Measurements from ENCODE around the gene REXO5.
"Not testable (repeated sequence)": the region's sequence is repeated elsewhere in the genome, so short reads cannot be mapped to it uniquely, and the experiment has no call there.

REXO5 gene

DNA sequence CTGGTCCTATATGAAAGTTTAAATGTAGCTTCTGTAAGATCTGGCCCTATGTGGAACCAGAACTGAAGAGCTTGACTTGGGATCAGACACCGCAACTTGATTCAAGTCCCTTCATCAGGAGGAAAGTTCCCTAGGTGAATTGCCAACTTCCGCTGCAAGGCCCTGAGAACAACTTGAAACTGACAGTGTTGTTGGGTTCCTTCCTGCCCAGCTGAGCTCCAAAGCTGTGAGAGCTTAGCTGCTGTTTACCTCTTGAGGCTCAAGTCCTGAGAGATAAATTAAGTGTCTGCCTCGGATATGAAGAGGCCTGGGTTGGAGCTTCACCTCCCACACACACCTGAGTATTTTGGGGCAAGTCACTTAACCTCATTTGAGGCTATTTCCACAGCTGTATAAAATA lies 44.7 kb downstream of the REXO5 start:
- no peak for DNase-seq (ENCODE audit: low read depth)

DNA sequence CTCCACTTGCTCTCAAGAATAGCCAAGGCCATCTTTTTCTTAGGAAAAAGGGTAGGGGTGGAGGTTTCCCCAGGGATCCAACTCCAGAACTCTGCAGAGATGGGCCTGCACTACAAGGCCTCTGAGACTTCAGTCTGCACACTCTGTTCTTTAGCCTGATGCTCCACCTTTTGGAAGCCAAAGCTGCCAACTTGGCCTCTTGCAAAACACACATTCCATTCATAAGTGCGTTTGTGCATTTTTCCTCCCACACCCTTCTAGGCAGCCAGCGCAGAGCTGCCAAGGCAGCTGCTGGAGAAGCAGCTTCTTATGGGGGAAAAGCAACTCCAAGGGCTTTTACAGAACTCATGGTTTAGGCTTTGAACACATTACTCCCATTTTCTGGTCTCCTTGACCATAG lies 45.3 kb downstream of the REXO5 start:
- DNase-seq (ENCODE audit: low read depth) = no peak

DNA sequence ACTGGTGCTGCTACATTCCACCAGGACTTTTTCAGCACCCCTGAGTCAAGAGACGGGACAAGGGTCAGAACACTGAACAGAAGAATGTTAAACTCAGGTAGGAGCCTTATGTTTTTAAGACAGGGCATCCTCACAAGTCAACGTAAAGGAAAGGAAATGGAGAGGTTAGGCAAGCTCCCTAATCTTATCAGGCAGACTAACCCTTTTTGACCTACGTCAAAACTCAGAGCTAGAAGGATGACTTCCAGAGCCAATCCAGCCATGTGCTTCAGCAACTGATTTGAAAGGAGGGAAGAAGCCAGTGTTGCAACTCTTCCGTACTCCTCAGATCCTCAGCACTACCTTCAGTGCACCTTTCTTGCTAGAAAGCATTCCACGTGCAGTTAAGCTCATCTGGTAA lies 46.8 kb downstream of the REXO5 start:
- no peak for DNase-seq (ENCODE audit: low read depth)

DNA sequence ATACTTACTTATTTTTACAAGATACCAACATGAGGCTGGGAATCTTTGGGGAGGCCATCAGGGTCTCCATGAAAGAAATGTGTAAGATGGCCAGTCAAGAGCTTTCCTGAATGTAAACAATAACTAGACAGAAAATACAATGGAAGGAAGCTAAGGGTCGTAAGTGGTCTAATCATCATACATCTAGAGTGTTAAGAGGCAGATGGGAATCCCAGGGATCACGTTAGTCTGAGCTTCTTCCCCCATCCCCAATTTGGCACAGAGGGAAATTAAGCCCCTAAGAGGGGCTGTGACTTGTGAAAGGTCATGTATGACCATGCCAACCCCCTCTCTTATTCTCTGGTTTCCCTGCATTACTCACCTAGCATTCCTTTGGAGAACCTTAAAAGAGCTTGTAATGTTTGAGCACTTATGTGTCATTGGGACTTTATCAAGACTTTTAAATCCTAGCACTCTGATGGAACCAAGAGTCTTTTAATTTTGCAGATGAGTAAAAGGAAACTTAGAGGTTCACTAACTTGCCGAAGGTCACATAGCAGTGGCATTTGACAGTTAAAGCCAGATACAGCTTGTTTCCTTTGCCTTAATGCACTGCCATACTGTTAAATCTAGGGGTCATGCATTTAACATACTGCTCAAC lies 47.8 kb downstream of the REXO5 start:
- no peak for DNase-seq (ENCODE audit: low read depth)

DNA sequence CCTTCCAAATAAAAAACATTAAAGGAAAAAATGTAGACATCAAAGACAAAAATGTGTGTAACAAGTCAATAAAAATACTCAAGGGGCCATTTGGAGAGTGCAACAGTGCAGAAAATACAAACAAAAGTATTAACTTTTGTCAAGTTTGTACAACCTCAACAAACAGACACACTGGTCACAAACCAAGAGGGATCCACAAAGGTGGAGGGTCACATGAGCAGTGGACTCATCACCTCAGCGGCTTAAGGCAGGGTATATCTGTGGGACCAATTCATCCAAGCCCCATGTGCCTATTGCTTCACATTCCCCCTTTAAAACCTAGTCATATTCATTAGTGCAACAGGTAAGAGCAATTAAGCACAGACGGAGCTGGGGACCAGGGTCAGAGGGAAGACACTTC lies 48.6 kb downstream of the REXO5 start:
- no peak for DNase-seq (ENCODE audit: low read depth)

DNA sequence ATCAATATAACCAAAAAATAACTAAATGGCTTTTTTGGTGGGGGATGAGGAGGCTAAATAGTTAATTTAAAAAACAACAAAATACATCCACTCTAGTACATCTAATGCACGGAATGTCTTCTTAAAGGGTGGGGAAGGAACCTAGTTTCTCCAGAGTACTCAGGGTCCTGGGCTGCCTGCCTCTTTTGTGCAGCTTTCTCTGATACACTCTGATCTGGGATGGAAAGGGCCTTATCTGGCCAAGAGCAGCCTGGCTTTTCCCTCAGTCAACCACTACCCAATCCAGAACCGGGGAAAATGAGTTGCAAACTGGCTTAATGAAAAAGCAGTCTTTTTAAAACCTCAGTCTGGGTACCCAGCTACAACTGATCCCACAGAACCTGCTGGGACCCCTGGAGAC lies 51.0 kb downstream of the REXO5 start:
- DNase-seq (ENCODE audit: low read depth) = no peak

DNA sequence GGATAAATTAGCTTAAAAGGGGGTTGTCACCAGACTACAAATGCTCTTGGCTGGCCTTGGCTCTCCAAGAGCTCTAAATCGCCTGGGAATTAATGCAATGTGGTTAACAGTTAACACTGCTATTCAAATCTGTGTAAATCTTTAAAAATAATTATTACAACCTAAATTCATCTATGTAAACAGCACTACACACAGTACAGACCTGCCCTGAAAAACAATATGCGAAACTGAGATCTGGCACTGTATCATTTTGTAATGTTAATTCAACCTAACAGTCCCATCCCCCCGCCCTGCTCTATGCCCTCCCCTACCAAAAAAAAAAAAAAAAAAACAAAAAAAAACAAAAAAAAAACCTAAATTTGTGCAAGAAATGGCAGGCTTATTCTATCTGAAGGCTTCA lies 52.9 kb downstream of the REXO5 start:
- DNase-seq (ENCODE audit: low read depth) = no peak

DNA sequence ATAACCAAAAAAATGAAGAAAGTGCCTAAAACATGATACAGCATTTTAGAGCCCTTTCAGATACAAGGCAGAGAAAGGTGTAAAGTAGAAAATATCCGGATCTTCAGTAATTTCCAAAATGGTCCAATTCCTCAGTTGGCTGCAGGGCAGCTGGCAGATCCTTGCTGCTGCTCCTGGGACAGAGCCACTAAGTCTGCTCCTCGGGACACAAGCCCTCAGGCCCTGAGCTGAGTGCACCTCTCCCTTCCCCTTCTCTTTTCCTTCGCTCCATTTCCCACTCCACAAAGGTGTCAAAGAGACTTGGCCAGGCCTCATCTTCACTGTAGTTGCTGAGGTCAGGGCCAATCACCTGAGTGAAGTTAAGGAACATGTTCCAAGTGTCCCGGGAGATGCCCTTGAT lies 53.4 kb downstream of the REXO5 start:
- no peak for DNase-seq (ENCODE audit: low read depth)

DNA sequence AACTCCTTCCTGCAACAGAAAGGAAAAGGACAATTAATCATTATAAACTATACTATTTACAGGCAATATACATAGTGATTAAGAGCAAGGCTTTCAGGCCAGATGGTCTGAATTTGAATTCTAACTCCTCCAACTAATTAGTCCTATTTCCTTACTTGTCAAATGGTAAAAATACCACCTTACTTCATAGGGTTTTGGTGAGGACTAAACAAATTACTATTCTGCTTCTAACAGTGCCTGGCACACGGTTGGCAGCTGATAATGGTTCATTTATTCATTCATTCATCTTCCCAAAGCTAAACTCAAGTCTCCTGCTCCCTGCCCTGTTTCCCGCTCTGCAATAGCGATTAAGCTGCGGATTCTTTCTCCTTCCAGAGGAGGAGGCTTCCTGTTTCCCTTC lies 54.0 kb downstream of the REXO5 start:
- DNase-seq (ENCODE audit: low read depth) = no peak

DNA sequence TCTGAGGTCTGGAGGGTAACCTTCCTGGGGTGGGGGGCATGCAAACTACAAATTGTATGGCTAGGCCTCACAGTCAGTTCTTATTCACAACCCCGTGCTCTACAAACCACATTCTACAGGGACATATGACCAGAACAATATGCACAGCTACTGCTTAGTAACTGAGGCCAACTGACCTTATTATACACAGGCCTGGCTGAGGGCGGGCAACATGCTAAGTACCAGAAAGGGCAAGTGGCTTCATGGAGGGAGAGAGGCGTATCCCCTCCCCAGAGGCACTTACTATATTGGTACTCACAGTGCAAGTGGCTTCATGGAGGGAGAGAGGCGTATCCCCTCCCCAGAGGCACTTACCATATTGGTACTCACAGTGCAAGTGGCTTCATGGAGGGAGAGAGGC lies 54.7 kb downstream of the REXO5 start:
- not testable (repeated sequence) for DNase-seq (ENCODE audit: low read depth)

DNA sequence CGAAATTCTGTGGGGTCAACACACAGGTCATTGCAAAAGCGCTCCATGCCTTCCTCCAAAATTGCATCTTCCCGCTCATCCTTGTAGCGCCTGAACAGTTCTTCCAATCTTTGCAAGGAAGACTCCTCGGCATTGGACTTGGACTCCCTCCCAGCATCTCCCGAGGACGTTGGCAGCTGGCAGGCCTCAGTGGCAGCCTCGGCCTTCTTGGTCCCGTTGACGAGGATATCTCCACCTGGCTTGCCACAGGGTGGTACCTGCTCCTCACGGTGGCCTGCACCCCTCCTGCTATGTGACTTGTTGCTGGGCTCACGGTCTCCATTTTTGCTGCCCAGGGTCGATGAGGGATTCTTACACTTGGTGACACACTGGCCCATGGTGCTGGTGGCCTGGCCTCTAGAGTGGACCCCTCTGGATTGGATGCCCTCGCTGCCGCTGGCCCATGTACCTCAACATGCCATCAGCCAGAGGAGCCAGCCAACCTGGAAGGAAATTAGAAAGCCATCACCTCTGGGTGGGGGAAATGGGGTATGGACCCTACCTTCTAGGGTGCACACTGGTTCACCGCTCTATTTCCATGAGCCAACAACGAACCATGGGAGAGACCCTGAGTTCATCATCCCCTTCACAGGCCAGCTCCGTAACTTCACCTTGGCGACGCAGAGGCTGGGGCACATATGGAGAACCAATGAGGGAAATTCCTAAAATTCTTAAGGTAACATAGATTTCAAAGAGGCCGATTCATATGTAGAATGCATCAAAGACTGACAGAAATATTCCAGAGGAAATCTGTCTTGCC lies 56.0 kb downstream of the REXO5 start:
- no peak for DNase-seq (ENCODE audit: low read depth)

DNA sequence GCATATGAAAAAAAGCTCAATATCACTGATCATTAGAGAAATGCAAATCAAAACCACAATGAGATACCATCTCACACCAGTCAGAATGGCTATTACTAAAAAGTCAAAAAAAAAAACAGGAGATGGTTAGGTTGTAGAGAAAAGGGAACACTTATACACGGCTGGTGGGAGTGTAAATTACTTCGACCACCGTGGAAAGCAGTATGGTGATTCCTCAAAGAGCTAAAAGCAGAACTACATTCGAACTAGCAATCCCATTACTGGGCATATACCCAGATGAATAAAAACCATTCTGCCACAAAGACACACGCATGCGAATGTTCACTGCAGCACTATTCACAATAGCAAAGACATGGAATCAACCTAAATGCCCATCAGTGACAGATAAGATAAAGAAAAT lies 58.0 kb downstream of the REXO5 start:
- DNase-seq (ENCODE audit: low read depth) = not testable (repeated sequence)

DNA sequence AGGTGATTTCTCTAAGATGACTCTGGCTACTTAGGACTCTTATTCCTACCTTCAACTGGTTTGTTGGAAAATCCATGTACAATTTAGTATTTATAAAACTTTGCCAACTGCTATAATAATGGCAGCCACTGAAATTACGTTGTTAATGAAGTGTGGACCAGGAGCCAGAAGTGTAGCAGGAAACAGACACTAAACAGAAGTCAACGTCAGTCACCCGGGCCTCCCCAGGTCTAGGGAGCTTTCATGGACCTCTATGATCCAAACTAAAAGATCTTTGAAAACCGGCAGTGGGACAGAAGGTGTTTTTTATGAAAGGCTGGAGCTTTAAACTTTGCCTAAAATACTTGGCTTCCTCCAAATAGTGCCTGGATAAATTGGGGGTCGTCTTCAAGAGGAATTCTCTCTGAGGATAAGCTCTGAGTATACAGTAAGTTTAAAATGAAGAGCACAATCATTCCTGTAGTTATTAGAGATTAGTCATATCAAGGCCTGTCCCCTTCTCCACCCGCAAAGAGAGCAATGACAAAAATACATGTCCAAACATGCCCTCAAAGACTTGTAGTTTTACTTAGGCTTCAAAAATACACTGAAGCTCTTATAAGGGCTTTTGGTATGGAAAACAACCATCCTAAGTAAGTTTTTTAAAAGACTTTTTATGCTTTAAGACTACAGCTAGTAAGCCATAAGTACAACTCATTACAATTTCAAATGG lies 59.2 kb downstream of the REXO5 start:
- DNase-seq (ENCODE audit: low read depth) = no peak

DNA sequence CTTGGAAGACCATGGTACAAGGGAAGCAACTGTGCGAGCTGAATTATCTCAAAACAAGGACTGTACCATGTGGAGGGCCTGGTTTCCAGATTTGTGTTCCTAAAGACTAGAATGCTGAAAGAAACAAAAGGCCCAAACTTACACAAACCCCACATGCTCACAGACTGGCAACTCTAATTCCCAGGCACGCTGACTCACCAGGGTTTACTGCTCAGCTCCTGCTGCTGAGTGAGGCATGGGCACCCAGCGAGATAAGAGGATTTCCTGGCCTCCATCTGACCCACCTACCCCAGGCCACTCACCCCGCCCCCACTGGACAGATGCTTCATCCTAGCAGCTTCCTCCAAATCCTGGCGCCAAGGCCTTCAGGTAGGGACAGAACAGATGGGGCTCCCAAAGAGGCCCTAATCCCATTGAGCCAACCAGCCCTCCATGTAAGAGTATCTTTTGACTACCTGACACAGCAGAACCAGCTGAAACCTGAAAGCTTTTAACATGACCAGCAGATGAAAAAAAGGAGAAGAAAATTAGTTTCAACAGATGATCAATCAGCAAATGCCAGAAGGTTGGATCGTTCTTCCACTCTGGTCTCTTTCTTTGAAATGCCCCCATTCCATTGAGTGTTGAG lies 59.9 kb downstream of the REXO5 start:
- no peak for DNase-seq (ENCODE audit: low read depth)

DNA sequence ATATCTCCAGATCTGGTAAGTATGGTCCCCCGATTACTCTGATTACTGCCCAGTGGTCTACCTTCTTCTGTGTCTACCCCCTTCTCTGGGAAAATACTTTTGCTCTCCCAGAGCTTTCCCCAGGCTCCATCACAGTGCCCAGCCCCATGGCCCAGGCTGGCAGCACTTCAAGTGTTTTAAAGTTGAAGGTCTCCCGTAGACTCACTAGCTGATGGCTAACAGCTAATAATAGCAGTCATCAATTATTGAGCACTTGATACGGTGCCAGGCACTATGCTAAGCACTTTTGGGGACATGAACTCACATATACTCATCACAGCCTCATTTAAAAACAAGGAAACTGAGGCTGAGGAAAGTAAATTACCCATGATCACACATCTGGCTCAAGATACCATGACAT lies 60.5 kb downstream of the REXO5 start:
- DNase-seq (ENCODE audit: low read depth) = no peak

DNA sequence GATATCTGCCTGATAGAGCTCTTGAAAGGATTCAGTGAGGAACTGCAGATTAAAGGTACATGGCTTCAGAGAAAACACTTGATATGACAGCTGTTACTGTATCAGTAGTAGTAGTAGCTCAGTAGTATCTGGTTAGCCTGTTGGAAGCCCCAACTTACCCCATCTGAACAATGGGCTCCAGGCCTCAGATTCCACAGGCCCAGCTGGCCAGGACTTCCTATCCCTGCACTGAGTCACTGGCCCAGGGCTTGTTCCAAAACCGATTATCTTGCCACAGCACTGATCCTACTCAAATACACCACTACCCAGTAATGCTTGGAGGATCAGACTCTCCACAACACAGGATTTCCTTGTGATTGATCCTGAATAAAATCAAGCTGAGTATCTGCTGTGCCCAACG lies 61.3 kb downstream of the REXO5 start:
- no peak for DNase-seq (ENCODE audit: low read depth)

DNA sequence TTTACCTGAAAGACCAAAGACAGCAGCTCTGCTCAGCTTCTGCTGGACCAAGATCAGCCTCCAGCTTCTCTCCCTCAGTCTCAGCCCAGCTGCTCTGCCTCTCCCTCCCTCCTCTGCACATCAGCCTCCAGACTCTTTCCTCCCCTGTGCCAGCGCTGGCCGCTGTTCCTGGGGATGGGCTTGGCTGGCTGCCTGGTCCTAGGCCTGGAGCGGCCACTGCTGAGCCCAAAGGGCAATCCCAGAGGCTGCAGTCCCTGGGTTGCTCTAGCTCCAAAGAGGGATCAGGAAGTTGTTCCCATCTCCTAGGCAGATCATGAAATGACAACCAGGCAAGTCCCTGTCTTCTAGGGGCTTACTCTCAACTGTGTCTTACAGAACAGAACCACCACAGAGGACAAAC lies 62.6 kb downstream of the REXO5 start:
- no peak for DNase-seq (ENCODE audit: low read depth)

DNA sequence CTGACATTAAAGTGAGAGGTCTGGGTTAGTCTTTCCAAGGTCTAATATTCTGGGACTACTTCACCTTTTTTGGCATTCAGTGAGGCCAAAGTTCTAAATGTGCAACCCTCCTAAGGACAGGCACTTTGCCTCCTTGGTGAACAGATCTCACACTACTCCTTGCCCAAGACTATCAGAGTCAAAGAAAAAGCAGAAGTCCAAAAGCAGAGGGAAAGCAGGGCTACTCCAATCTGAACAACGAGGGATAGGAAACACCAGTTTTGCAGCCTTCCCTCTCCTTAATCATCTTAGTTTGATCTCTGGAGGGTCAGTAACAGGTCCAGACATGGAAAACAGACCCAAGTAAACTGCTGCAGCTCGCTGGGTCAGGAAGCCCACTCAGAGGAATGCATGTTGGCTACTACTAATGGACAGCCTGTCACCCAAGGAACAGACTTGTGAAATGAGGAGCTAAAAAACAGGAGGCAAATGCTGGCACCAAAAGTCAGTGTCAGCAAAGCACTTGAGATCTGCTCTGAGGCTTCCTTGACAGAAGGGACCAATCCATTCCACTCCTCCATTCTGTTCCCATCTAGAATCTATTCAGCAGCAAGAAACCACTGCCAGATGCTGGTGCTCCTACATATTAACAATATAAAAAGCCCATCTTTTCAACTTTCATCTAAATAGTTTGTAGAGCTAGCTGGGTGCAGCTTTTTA lies 63.9 kb downstream of the REXO5 start:
- DNase-seq (ENCODE audit: low read depth) = no peak

DNA sequence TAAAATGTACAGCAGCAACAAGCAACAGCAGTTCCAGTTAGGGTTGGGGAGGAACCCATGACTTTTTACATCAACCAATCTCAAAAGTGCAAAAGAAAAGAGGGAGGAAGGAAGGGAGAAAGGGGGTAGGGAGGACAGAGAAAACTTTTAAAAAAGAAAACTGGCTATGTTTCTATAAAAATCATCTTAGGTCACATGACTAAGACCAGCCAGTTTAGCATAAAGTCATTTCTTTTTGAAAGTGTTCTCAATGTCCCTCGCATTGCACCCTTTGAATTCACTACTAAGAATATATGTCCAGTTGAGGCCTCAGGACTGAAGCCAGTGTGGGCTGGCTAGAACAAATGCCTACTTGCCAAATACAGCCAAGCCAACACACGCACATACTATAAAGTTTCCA lies 64.9 kb downstream of the REXO5 start:
- DNase-seq (ENCODE audit: low read depth) = no peak

DNA sequence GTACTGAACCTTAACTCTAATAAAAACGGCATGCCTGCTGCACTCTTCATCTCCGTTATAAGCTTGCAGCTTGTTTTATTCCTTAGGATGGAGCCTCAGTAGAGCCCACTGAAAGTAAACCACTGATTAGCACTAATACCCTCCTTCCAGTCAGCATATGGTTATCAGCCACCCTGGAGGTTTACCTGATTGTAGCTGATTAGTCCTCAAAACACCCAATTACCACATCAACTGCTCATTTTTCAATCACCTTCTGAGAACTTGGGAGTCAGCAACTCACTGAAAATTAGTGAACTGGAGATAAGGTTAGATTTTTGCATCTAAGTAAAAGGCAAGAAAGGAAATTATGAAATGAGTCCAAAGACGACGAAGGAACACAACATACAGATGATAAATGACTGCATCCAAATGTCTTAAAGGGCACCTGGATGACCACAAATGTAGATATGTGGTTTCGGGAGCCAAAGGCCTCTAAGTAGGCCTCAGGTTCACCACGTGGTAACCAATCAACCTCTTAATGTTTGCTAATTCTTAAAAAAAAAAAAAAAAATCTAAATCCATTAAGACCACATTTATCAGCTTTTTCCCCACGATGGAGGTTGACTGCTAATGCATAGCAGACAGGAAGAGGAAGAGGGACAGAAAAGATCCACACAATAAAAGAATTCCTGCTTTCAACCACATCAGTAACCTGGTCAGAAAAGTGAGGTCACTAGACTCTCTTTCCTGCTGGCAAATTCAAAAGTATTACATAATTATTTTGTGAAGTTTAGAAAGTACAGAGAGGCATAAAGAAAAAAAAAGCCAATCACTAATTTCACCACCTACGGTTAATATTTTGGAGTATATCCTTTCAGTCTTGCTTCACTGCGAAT lies 65.9 kb downstream of the REXO5 start:
- no peak for DNase-seq (ENCODE audit: low read depth)

DNA sequence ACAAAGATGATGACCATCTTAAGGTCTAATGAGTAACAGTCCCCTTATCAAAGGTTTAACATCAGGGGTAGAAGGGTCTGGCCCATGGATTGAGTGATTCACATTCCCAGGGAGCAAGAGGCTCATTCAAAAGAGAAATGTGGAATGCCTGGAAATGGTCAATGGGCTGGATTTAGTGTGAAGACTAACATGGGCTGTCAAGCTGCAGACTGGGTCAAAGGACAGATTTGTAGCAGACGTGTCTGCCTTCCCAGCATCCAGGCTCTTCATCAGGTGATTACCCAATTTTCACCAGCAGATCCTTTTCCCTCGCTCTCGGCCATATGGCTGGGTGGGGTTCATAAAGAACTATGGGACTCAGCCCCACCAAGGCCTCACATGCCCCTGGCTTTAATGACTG lies 67.0 kb downstream of the REXO5 start:
- no peak for DNase-seq (ENCODE audit: low read depth)

Measured in stimulated activated CD4-positive, alpha-beta T cell treated with anti-CD3 and anti-CD28 coated beads, Interleukin-2, amount 100 ng/mL, for 4 hours (primary cell).